ENCODE data around the gene RFPL3.
"Not testable (repeated sequence)": the region's sequence is repeated elsewhere in the genome, so short reads cannot be mapped to it uniquely, and the experiment has no call there.

The RFPL3 gene

DNA sequence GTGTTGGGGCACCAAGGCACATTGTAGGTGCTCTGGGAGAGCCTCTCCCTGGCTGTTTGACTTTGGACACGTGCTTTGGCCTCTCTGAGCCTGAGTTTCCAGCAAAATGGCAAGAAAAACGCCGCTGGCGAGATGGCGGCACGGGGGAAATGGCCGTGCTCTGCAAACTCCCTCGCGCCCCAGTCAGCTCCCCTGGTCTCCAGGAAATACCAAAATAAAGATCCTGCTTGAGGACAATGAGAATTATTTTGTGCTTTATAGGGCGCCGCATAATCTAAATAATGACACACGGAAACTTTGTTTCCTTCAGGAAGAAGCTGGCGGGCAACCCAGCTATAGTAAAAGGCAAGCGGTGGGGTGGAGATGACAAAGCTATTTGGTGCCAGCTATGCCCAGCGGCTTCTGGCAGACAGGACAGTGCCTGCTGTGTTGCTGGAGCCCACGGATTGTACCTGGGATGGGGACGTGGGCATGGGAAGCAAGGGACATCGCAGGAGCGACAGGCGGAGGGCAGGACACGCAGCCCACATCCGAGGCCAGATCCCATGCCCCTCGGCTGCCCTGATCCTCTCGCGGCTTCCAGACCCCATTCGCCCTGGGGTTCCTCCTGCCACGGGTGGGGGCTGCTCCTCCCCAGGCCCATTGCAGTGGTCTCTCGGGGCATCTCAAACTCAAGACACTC lies 26.3 kb upstream of the RFPL3 start:
- DNase-seq = no peak

DNA sequence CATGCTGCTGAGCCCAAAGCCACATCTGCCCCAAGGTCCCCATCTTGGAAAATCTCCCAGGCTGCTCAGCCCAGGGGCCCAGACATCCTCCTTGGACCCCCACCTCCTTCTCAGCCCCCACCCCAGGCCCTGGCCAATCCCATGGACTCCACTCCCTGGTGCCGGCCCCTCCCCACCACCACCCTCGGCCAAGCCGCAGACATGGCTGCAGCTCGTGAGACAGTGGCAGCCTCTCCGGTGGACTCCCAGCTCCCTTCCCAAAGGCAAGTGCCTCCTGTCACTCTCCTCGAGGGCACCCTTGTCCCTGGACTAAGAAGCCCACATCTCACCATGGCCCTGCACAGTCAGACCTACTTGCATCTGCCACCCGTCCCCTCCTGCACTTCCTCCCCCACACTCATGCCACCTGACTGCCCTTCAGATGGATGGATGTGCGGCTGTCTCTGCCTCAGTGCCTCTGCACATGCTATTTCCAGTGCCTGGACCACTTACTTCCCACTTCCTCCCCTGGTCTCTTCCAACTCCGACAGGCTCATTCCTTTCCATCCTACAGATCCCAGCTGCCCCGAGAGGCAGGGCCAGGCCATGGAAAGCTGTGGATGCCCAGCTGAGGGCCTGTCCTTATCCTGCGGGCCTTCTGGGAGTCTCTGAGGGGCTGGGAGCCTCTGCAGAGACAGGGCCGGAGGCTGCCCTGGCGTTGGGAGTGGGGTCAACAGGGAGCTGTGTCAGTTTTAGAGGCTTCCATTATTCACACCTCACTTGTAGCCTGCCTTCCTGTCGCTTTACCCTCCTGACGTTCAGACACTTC lies 25.5 kb upstream of the RFPL3 start:
- DNase-seq = no peak

DNA sequence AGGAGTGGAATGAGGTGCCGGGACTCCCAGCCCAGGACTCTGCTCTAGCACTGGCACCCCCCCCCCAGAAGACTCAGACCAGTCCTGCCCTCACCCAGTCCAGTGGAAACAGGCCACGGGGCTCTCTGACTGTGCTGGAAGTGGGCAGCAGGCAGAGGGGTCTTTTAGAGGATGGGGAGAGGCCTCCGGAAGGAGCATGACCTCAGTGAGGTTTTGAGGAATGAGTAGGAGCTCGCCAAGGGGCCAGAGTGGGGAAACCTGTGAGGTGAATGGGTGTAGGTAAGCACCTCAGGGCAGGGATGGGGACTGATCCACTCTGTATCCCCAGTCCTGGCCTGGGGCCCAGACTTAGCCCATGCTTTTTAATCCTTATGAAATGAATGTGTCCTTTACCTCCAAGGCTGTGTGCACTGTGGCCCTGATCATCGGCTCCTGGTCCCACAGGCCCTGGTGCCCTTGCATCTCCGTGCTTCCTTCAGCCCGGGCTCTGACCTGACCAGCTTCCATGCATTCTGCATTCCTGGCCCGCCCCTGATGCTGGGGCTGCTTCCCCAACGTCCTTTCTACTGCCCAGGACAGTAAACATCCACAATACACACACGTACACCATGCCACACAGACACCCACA lies 24.4 kb upstream of the RFPL3 start:
- no peak for DNase-seq

DNA sequence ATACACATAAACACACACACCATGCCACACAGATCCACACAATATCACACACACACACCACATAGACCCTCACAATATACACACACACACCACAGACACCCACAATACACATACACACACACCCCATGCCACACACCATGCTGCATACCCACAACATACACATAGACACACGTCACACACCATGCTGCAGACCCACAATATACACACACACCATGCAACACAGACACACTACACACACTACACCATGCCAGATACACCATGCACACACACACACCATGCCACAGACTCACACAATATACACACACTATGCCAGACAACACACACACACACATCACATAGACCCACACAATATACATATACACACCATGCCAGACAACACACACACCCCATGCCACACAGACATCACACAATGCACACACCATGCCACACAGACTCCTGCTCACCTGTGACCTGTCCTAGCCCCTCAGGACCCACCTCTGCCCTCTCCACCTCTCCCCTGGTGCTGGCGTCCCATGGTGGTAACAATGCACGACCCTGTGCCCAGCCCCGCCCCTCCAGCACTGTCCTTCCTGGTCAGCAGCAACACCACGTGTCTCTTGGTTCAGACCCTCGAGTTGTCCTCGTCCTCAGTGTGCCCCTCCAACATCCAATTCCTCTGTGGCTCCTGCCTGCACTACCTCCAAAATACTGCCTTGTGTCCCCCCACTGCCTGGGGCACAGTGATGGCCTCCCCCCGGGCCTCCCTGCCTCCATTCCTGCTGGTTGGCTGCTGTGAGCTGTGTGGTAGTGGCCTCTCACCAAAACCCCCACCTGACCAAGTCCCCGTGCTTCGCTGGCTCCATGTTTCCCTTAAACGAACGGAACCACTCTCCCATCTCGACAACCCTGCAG lies 23.7 kb upstream of the RFPL3 start:
- DNase-seq = no peak

DNA sequence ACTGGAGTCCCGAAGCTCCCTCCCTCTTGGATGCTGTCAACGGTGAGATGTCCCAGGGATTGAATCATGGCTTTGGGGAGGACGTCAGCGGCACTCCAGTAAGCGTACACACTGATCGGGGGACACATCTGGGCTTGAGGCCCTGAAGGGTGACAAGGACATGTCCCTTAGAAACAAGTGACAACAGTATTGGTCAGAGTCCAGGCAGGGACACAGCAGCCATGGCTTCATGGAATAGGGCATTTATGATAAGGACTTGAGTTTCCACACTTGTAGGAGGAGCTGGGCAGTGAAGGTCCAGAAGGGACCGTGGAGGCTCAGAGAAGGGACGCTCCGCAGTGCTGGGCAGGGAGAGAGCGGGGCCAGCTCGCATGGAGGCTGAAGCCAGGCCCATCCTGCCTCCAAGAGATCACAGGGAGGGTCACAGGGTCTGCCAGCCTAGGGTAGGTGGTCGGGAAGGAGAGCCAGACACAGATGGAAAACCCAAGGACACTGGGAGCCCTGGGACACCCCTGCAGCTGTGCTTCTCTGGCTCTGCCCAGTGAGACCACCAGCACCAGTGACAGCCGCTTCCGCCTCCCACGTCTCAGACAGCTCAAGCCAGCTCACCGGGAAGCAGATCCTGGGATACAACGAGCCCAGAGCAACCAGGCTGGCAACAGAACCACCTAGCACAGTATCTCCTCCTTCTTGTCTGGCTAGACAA lies 22.9 kb upstream of the RFPL3 start:
- no peak for DNase-seq

DNA sequence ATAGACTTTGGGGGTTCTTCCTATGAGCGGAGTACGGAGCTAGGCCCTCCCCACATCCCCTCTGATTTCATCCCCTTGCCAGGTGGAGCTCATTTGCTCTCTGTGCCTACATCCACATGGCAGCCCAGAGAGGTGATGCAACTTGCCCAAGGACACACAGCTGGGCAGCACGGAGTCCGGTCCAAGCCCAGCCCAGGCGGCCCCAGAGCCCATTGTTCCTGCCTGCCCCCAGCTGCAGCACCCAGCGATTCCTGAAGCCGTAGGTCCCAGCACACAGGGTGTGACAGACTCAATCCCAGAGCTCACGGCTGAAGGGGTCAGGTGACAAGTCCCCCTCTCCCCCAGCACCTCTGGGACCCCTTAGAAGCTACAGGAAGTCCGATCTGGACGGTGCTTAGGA lies 22.2 kb upstream of the RFPL3 start:
- DNase-seq = no peak

DNA sequence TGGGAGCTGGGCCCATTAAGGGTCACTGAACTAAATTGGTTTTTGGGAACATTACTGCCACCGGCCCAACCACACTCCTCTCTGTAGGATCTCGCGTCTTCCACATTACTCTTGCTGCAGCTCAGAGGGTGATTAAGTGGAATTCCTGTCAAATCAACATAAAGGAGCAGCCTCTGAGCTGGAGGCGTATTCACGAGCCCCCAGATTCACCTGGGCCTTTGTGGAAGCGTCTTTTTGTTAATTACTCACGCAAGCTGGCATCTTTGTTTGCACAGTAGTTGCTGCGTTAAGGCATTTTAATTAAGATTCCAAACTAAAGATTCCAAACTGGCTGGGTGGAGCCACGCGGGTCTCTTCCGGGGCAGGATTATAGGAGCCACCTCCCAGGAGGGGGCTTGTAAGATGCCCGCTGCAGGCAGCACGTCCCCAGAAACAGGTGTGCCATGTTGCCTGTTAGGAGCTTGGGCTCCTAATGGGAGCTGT lies 21.5 kb upstream of the RFPL3 start:
- no peak for DNase-seq

DNA sequence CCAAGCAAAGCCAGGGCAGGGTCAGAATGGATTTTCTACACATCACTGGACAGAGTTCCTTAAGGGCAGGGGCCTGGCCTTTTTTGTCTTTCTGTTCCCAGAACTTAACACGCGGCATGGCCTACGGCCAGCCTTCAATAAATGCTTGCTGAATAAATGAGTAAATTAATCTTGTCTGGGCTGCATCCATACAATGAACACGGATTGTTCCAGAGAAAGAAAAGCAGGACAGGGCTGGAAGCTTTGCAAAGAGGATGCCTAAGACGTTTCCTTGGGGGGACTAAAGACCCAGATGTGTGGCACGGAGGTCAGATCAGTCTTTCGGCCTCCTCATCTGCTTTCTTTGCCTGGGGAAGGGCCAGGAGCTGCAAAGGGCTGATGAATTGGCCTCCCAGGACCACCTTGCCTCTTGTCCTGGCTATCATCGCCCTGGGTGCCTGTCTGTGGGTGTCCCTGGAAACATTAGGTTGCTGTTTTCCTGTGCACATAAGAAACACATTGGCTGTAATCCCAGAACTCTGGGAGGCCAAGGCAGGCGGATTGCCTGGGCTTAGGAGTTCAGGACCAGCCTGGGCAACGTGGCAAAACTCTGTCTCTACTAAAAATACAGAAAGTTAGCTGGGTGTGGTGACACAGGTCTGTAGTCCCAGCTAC lies 20.8 kb upstream of the RFPL3 start:
- no peak for DNase-seq

DNA sequence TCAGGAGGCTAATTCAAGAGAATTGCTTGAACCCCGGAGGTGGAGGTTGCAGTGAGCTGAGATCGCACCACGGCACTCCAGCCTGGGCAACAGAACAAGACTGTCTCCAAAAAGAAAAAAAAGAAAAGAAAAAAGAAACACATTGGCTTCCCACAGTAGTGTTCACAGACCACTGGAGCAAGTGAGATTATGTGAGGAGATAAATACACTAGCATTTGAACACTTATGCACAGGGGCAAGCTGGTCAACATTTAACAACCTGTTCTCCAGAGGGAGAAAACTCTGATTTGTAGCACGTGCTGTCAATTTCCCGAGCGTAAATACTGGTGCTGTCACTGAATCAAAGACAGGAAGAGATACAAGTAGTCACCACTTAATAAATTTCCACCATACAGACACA lies 20.2 kb upstream of the RFPL3 start:
- DNase-seq = not testable (repeated sequence)

DNA sequence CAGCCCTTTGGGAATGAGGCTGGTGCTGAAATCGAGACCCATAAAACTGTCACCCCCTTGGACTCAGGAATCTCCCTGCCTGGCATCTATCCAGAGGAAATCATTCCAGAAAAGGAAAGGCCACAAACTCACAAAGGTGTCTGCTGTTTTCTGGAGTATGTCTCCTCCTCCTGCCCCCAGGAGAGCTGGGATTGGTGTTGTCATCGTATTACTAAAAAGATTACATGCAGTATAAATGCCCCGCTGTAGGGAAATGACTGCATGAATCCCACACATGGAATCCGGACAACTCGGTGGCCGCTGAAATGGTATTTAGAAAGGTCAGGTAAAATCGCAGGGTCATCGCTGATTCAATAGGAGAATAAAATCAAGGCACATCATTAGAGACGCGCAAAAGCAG lies 18.9 kb upstream of the RFPL3 start:
- no peak for DNase-seq

DNA sequence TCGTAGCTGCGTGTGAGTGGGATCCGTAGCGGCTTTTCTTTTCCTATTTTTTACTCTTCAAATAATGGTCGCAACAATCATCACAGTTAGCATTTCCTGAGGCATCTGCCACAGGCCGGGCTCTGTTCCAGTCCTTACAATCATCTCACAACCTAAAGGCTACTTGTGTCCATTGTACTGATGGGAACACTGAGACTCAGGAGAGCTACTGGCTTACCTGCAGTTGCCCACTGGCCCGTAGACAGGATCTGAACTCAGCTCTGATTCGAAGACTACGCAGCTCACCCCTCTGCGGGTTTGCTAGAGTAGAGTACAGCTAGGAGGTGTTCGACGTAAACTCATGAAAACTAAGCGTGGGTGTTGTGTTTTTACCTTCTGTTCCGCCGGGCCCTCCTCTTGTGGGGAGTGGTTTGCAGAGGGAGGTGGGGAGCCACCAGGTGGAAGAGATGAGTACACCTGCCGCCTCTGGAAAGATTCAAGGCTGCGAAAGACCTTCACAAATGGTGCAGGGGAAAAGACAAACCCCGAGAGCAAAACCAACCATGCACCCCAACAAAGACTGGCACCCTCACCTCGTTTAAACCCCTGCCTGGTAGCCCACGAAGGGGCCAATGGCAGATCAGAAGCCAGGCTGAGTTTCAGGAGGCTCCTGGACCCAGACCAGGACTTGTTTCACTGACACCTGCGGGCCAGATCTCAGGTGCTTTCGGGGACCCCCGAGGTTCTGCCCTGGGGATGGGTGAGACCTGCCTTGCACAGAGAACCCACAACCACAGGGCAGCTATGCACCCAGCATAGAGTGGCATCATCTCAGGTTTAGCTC lies 18.3 kb upstream of the RFPL3 start:
- DNase-seq = no peak

DNA sequence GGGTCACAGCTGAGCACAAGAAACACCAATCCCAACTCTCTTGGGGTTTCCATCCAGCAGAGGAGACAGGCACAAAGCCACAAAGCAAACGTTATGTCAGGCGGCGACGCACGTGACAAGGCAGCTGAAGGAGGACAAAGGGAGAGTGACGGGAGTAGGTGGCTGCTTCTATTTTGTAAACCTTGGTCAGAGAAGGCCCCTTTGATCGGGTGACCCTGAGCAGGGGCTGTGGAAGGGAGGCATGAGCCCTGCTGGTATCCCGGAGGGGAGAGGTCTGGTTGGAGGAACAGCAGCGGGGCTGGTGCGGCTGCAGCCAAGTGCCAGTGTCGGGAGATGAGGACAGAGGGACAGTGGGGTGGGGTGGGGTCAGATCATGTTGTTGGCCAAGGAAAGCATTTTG lies 17.3 kb upstream of the RFPL3 start:
- no peak for DNase-seq

DNA sequence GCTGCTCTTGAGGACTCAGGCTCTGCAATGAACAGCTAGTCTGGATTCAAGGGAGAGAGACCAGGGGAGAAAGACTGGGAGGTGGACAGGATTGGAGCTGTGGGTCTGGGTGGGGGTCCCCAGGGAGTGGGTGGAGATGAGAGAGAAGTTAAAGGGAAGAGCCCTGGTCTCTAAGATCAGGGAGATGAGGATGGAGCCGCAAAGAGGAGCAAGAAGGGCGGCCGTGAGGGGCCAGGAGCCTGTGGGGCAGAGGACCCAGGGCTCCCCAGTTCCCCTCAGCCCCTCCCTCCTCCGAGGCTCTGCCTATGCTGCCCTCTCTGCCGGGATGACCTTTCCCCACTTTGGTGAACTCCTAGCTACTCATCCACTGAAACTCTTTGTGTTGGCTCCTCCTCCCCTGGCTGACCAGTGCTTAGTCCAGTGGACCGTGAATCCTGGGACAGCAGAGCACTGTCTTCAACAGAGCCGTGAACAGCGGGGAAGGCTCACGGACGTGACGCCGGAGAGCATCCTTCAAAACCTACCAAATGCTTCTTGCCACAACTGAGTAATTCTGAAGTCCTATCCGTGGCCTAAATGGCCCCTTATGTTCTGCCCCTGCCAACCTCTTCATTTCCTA lies 16.4 kb upstream of the RFPL3 start:
- no peak for DNase-seq

DNA sequence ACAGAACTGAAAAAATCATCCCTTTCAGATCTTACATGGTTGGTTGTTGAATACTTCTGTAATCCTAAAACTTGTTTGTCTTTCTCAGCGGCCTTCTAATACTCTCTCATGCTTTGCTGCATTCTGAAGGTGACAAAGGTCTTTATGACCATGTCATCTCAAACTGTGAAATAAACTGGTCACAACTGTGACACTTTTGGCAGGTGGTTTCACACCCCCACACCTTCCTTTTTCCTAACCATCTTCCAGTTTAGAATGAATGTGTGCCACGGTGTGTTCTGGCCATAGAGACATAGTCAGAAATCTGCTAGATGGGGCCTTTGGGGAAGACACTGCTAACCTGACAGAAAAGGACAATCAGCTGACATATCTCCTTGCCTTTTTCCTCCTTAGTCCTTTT lies 14.7 kb upstream of the RFPL3 start:
- no peak for DNase-seq

DNA sequence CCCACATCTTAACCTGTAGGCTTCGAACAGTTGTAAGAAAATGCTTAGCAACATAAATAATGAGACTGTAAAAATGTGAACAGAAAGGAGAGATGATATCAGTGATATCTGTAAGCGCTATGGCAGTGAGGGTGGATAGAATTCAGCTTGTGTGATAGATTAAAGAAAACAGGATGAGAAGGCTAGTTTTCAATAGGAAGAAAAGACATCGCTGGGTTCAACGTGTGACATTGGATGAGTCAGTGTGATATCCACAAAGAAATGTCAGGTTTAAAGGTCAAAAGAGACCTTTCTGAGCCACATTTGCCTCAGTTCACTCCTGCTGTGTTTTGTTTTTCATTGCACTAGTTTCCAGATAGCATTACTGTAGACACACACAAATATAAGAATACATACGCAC lies 13.7 kb upstream of the RFPL3 start:
- DNase-seq = no peak

DNA sequence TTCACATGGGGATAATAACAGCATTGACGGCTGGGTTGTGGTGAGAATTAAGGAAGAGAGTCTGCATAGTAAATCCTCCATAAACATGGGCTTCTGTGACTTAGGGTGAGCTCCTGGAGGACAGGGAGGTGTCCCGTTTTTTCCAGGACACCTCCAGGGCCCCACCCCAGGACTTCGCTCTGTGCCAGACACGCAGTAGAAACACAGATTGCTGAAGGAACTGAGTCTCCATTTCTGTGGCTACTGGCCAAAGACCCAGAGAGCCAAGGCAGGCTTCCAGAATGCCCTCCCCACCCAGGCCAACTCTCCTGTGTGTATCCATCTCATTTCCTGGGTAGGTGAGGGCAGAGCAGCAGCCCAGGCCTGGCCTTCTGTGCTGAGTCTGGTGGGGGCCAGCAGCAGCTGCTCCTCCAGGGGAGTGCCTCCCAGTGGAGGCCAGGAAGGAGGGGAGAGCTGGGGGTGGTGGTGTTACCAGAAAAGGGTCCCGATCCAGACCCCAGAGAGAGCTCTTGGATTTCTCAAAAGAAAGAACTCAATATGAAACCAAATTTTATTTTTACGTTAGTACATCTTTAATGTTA lies 9.5 kb upstream of the RFPL3 start:
- DNase-seq = no peak

DNA sequence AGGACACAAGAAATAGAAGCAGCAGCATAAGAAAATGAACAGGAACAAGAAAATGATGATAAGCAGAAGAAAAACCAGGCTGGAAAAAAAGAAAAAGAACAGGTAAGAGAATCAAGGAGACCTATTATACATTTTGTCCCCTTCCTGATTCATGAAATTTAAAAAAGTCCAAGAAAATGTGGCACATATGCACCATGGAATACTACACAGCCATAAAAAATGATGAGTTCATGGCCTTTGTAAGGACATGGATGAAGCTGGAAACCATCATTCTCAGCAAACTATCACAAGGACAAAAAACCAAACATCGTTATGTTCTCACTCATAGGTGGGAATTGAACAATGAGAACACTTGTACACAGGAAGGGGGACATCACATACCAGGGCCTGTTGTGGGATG lies 5.8 kb upstream of the RFPL3 start:
- not testable (repeated sequence) for DNase-seq

DNA sequence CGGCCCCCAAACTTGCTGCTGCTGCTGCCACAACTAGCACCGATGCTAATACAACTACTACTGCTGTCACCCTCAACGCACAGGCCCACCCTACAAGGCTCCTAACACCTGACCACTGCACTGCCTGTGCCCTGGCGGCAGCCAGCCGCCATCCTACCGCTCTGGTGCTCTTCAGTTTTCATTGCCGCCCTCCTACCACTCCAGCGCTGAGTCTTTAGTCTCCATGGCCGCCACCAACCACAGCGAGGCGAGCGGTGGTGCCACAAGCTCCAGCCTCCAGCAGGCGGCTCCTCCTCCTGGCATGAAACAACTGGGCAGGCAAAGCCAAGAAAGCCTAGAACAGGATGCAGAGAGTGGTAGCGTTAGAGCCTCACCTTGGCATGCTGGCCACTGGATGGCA lies 5.0 kb upstream of the RFPL3 start:
- DNase-seq = no peak

DNA sequence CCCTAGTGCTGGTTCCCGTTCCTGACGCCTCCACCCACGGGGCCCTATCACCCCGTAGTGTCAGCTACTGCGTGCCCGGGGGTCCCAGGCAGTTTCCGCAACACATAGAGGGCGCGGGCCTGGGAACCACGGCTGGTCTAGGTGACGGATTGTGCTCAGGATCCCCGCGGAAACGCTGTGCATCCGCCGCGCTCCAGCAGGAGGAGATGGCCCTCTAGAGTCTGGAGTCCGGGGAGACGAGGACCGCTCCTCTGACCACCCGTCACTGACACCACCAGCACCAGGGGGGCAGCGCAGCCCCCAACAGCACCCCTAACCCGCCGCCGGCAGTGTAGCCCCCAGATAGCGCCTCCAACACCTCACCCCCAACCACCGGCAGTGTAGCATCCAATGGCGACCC lies 4.4 kb upstream of the RFPL3 start:
- no peak for DNase-seq

DNA sequence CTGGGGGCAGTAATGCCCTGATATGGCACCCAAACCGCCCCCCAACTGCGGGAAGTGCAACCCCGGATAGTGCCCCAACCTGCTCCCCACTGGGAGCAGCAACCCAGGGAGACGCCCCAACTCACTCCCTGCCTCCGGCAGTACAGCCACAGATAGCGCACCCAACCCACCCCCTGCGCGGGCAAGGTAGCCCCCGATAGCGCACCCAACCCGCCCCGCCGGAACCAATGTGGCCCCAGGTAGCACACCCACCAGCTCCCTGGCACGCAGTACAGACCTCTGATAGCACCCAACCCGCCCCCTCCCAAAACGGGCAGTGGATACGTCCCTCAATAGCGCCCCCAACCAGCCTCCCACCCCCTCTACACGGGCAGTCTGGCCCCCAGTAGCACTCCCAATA lies 3.8 kb upstream of the RFPL3 start:
- DNase-seq = no peak

Data from effector CD4-positive, alpha-beta T cell (primary cell).